ENCODE results near the gene LCNL1. TPM values are rescaled to one million over a fixed set of nuclear protein-coding genes. Genes with fewer than 3 reads are reported as not detected.

Gene LCNL1
- total and polyA plus RNA-seq, 2 of the 13 experiments (the other 11 are each of a cell fraction or from before 2014, with no cell fraction given) = not detected

GRCh38 chr9:136949817-136950655 is 32.8 kb upstream of the LCNL1 start (continued):
- TF ChIP-seq, protein P1, sequence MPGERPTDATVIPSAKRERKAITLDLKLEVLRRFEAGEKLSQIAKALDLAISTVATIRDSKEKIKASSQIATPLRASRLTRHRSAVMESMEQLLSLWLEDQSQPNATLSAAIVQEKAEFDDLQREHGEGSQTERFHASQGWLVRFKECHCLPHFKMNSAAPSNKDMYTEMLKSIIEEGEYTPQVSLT (CRISPR knock-in tag; IDR thresholded peaks at IDR 0.05; ENCODE audit: borderline replicate concordance, low read depth) = no peak; the same call in 1 of the 2 replicates
- TF ChIP-seq RCOR2 (CRISPR knock-in tag; IDR thresholded peaks at IDR 0.05) (no peak), SIX4 (CRISPR knock-in tag; IDR thresholded peaks at IDR 0.05) (no peak), ZNF546 (CRISPR knock-in tag; conservative IDR thresholded peaks at IDR 0.05) (peak; percentile 47; the same call in 1 of the 2 replicates), ZBTB8A (CRISPR knock-in tag; IDR thresholded peaks at IDR 0.05; ENCODE audit: borderline replicate concordance, low read depth) (no peak), U2AF2 (IDR thresholded peaks at IDR 0.05; ENCODE audit: low read depth, low read length) (no peak), CEBPG (CRISPR knock-in tag; IDR thresholded peaks at IDR 0.05) (no peak; the same call in 1 of the 2 replicates), EZH2 (conservative IDR thresholded peaks at IDR 0.05; ENCODE audit: low read depth, low read length) (no peak), NKX3-1 (CRISPR knock-in tag; IDR thresholded peaks at IDR 0.05) (0 out of 2 replicates have a peak, but pooled peaks have one; percentile 8), TAF1 (CRISPR knock-in tag; IDR thresholded peaks at IDR 0.05) (peak; percentile 87), BCL6 (CRISPR knock-in tag; IDR thresholded peaks at IDR 0.05) (no peak; the same call in 1 of the 2 replicates), ZNF234 (CRISPR knock-in tag; conservative IDR thresholded peaks at IDR 0.05) (no peak), ZNF816 (CRISPR knock-in tag; IDR thresholded peaks at IDR 0.05; ENCODE audit: borderline replicate concordance) (peak; percentile 72; the same call in 1 of the 2 replicates), ZNF543 (CRISPR knock-in tag; IDR thresholded peaks at IDR 0.05) (no peak), MTF1 (CRISPR knock-in tag; IDR thresholded peaks at IDR 0.05) (no peak), YY1 (IDR thresholded peaks at IDR 0.05; ENCODE audit: insufficient read depth, insufficient replicate concordance, low read depth, low read length) (peak; percentile 62), NR2F6 (IDR thresholded peaks at IDR 0.05) (0 out of 2 replicates have a peak, but pooled peaks have one; percentile 35), NR2F6 (CRISPR knock-in tag; IDR thresholded peaks at IDR 0.05) (peak; percentile 51), MXD3 (CRISPR knock-in tag; IDR thresholded peaks at IDR 0.05) (peak; percentile 50), MIER2 (CRISPR knock-in tag; IDR thresholded peaks at IDR 0.05) (peak; percentile 32; the same call in 1 of the 2 replicates), PHF8 (CRISPR knock-in tag; IDR thresholded peaks at IDR 0.05) (peak; percentile 81), MAZ (IDR thresholded peaks at IDR 0.05; ENCODE audit: borderline replicate concordance, low read depth, low read length) (0 out of 2 replicates have a peak, but pooled peaks have one; percentile 42), MAZ (CRISPR knock-in tag; IDR thresholded peaks at IDR 0.05; ENCODE audit: low read depth) (peak; percentile 89; the same call in 1 of the 2 replicates), ZNF800 (CRISPR knock-in tag; IDR thresholded peaks at IDR 0.05) (0 out of 2 replicates have a peak, but pooled peaks have one; percentile 30), SP4 (CRISPR knock-in tag; IDR thresholded peaks at IDR 0.05) (peak; percentile 90), ZNF34 (CRISPR knock-in tag; IDR thresholded peaks at IDR 0.05; ENCODE audit: borderline replicate concordance) (no peak), ZBTB21 (CRISPR knock-in tag; IDR thresholded peaks at IDR 0.05) (no peak), ZNF790 (CRISPR knock-in tag; IDR thresholded peaks at IDR 0.05; ENCODE audit: borderline replicate concordance) (peak; percentile 83; the same call in 1 of the 2 replicates), CENPT (CRISPR knock-in tag; IDR thresholded peaks at IDR 0.05; ENCODE audit: low read depth) (peak; percentile 39; the same call in 1 of the 2 replicates), ZNF431 (CRISPR knock-in tag; IDR thresholded peaks at IDR 0.05; ENCODE audit: borderline replicate concordance, low read depth) (no peak)
